K562 (cell line): ENCODE data around the gene UMODL1. TPM values are rescaled to one million over a fixed set of nuclear protein-coding genes. Genes with fewer than 3 reads are reported as not detected.

Experiments
- ATAC-seq: fragments of 200-7000 bp; cut with Tn5 transposase; 3 replicates; pipeline ENCODE4 v1.9.1; 2020; ENCODE audit warnings: moderate library complexity
- BruUV-seq: library from RNA; stranded (reverse); fragments of 400-500 nt; replicated peaks from 2 replicates; lab custom pipeline; 2021; lab: Mats Ljungman, UMichigan
- CTCF ChIA-PET: fragments of 300-600 bp; formaldehyde crosslinking; extraction: SDS; loops from one replicate; lab custom pipeline; 2021; ENCODE audit warnings: low intra/inter-chr PET ratio; lab: Yijun Ruan, JAX
- POLR2A ChIA-PET: fragments of 300-600, 350-650 bp; sonication (Branson Sonifier 250); formaldehyde crosslinking; extraction: SDS; loops from one replicate; lab custom pipeline; 2021; ENCODE audit warnings: antibody characterized with exemption, inconsistent platforms; lab: Yijun Ruan, JAX
- DNase-seq, 4 experiments: peaks; one replicate each; pipeline versions ENCODE4 v3.0.0 to v3.0.0-alpha.2; 2011 to 2018; ENCODE audit warnings: low spot score in 3 of 4, mixed read lengths in 3 of 4; ENCODE audit errors: extremely low read depth in 1 of 4
- FAIRE-seq: peaks from 2 replicates; lab custom pipeline; 2011; peaks lifted over from hg19 to GRCh38; lab: Jason Lieb, UNC
- H2AFZ ChIP-seq: 2 replicates; pipeline ENCODE4 v1.6.0; 2011; ENCODE audit warnings: low read depth, low read length, control low read depth, inconsistent platforms
- H3K27ac ChIP-seq: fragments of 200-600 bp; 3 replicates; pipeline ENCODE4 v1.8.0; 2011; ENCODE audit warnings: low read depth, mild to moderate bottlenecking, control low read depth, inconsistent platforms, low read length, moderate library complexity, mixed read lengths; ENCODE audit errors: extremely low read depth
- H3K27me3 ChIP-seq, 2 experiments: fragments of 300-600 bp in 1 of 2; 2 replicates in 1 of 2; 3 replicates in 1 of 2; pipeline versions ENCODE4 v1.6.0 to v1.8.0; 2011; ENCODE audit warnings: inconsistent platforms in 2 of 2, low read length in 2 of 2, mild to moderate bottlenecking in 1 of 2, mixed read lengths in 1 of 2, moderate library complexity in 1 of 2; ENCODE audit not compliant: control insufficient read depth in 2 of 2, insufficient read depth in 2 of 2
- H3K36me3 ChIP-seq: fragments of 300-600 bp; 3 replicates; pipeline ENCODE4 v1.8.0; 2011; ENCODE audit warnings: mild to moderate bottlenecking, low read length, inconsistent platforms; ENCODE audit not compliant: control insufficient read depth, insufficient read depth
- H3K4me1 ChIP-seq, 2 experiments: fragments of 200-600 bp in 1 of 2; replicated peaks in 1 of 2; 2 replicates in 1 of 2; 3 replicates in 1 of 2; pipeline versions ENCODE4 v1.5.1 to v1.8.0; 2011; ENCODE audit warnings: inconsistent platforms in 2 of 2, low read length in 2 of 2, mild to moderate bottlenecking in 1 of 2, mixed read lengths in 1 of 2, moderate library complexity in 1 of 2; ENCODE audit not compliant: control insufficient read depth in 2 of 2, insufficient read depth in 2 of 2
- H3K4me2 ChIP-seq: 2 replicates; pipeline ENCODE4 v1.6.1; 2011; ENCODE audit warnings: low read length, control low read depth, inconsistent platforms, mixed read lengths; ENCODE audit not compliant: insufficient read depth
- H3K4me3 ChIP-seq: fragments of 200-600 bp; sonication (generic), shearing (Covaris generic); 2 replicates; pipeline ENCODE4 v1.5.1; 2016; ENCODE audit warnings: control low read depth, inconsistent platforms
- H3K79me2 ChIP-seq: fragments of 200-600 bp; 3 replicates; pipeline ENCODE4 v1.8.0; 2011; ENCODE audit warnings: low read length, inconsistent platforms; ENCODE audit not compliant: control insufficient read depth, insufficient read depth
- H3K9ac ChIP-seq, 2 experiments: 2 replicates each; pipeline versions ENCODE4 v1.6.0 to v1.6.1; 2011; ENCODE audit warnings: low read depth in 2 of 2, low read length in 2 of 2, control low read depth in 1 of 2, inconsistent platforms in 1 of 2, mild to moderate bottlenecking in 1 of 2, mixed read lengths in 1 of 2; ENCODE audit not compliant: insufficient read depth in 1 of 2
- H3K9me1 ChIP-seq: one replicate; pipeline ENCODE4 v1.6.0; 2011; ENCODE audit warnings: inconsistent platforms, mild to moderate bottlenecking, low read length, moderate library complexity; ENCODE audit not compliant: control insufficient read depth, insufficient read depth
- H3K9me3 ChIP-seq: replicated peaks from 2 replicates; pipeline ENCODE4 v1.5.1; 2011; ENCODE audit warnings: low read depth, low read length, inconsistent platforms; ENCODE audit not compliant: control insufficient read depth, insufficient read depth
- H4K20me1 ChIP-seq: replicated peaks from 2 replicates; pipeline ENCODE4 v1.6.1; 2011; ENCODE audit warnings: low read length, inconsistent platforms, mixed read lengths; ENCODE audit not compliant: control insufficient read depth, insufficient read depth
- ZNF589 ChIP-seq: fragments of 200-800 bp; sonication (Bioruptor generic); IDR thresholded peaks from 2 replicates; pipeline ENCODE4 v1.6.1; 2016; ENCODE audit warnings: low read depth, missing genetic modification characterization, missing compliant biosample characterization
- WGBS: fragments of 100-300 bp; shearing (Covaris generic); methylation state at CpG from one replicate; pipeline ENCODE4 v1.1.6; 2016; ENCODE audit warnings: low coverage, mixed read lengths; ENCODE audit not compliant: insufficient coverage; ENCODE audit errors: missing lambda C conversion rate; 5-methylcytosine and 5-hydroxymethylcytosine counted together
- in situ Hi-C: fragments of 300-500 bp; cut with MboI; formaldehyde crosslinking; loops from 4 replicates; pipeline ENCODE4 v1.15.0; 2018; ENCODE audit warnings: inconsistent platforms, mixed read lengths
- intact Hi-C: fragments of 100-400 bp; cut with micrococcal nuclease; formaldehyde crosslinking; loops from 2 replicates; pipeline ENCODE4 v1.14.2; 2022
- polyA plus RNA-seq, 8 experiments: library from polyadenylated mRNA; depleted of rRNA in 4 of 8; stranded (reverse) in 5 of 8; unstranded in 3 of 8; fragments of >200 nt; fragmentation: Nextera tagmentation in 2 of 8; fragmentation: Illumina TruSeq in 1 of 8; extraction: Ambion mirVana in 2 of 8; extraction: Trizol in 1 of 8; gene quantifications; 2 replicates each; pipeline versions ENCODE4 v1.2.1 to v1.2.3, GENCODE V29; 2011 to 2014; ENCODE audit warnings: inconsistent platforms in 1 of 8, missing spikeins in 1 of 8
- total RNA-seq, 7 experiments: library from RNA; depleted of rRNA in 6 of 7; stranded (reverse); fragments of >200 nt in 6 of 7; fragmentation: Illumina TruSeq in 2 of 7; extraction: Trizol in 2 of 7; gene quantifications; 2 replicates each; pipeline versions ENCODE4 v1.2.1 to v1.2.3, GENCODE V29; 2011 to 2021; ENCODE audit warnings: low replicate concordance in 1 of 7
- TF ChIP-seq, protein P1 (sequence below), 3 experiments: IDR thresholded peaks in 2 of 3; conservative IDR thresholded peaks in 1 of 3; 2 replicates each; pipeline ENCODE4 v1.5.1; 2011 to 2012; ENCODE audit warnings: low read length in 3 of 3, mild to moderate bottlenecking in 3 of 3, control low read depth in 2 of 3, improper control_type of control experiment in 1 of 3, inconsistent platforms in 1 of 3, low read depth in 1 of 3, mixed read lengths in 1 of 3, moderate library complexity in 1 of 3; ENCODE audit not compliant: insufficient read depth in 2 of 3
- TF ChIP-seq, protein P2 (sequence below): fragments of 450-650 bp; formaldehyde crosslinking; IDR thresholded peaks from 2 replicates; pipeline ENCODE4 v1.4.0; 2022; ENCODE audit warnings: missing genetic modification characterization
- TF ChIP-seq, protein P3 (sequence below): sonication (generic); formaldehyde crosslinking; IDR thresholded peaks from 2 replicates; pipeline ENCODE4 v1.8.1; 2023; ENCODE audit warnings: mild to moderate bottlenecking, missing genetic modification reagents

Gene UMODL1
- total and polyA plus RNA-seq, 9 of the 15 experiments (the other 6 are each of a cell fraction or from before 2014, with no cell fraction given): not detected

DNA sequence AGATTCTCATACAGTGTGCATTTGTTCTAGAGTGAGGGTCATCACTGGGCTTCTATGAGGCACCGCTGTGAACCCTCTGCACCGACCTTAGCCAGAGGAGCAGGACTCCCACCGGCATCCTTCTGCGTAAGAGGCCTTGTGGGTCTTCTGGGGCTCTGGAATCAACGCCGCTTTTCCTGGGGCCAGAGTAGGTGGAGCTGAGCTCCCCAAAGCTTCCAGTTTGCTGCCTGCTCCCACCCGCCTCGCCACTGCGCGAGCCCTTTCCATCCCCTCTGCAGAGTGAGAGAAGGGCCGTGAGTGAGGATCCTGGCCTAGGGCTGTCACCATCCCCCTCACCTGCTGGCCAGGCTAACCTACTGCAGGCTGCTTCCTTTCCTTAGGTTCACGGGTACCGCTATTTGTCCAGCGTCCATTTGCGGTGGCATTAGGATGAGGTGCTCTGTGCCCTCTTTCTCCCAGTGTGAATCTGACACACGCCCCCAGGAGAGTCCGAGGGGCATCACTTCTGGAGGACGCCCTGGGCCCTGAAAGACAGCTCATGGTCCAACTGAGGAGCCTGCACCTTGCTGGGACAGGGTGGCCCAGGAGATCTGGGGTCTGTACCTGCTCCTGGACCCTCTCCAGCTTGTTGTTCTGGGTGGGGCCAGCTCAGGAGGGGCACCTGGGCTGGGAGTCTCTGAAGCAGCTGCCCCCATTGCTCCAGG, 36.2 kb downstream of the UMODL1 start:
- intact Hi-C loops (no loop called here), in situ Hi-C loops (no loop called here)
- Histone ChIP-seq H2AFZ (no peak overlapping the region), H3K36me3 (no peaks in the 10 kb centered on the region), H3K27ac (no peak overlapping the region), H3K79me2 (no peaks in the 10 kb centered on the region), H3K4me1 (peaks cover 0 to 20% of the 10 kb centered on the region in 2 experiments; a peak in 2 of 5 replicates), H3K4me3 (no peak overlapping the region), H4K20me1 (peaks cover 50% of the 10 kb centered on the region), H3K9me1 (peaks cover 4% of the 10 kb centered on the region), H3K9ac (no peak overlapping the region), H3K9me3 (no peaks in the 10 kb centered on the region), H3K4me2 (no peak overlapping the region), H3K27me3 (peaks cover 71 to 91% of the 10 kb centered on the region in 2 experiments)
- ChIA-PET POLR2A (interaction anchor here (0.7 kb wide), 1 partner anchor 358 kb away, joined by 5 read pairs; no protein-coding TSS in a partner anchor), CTCF (no interaction called here)
- peak in 3 of 4 experiments; percentile 47 to 52 (median 50) for DNase-seq
- WGBS: 8% methylated on average over 18 of the region's 18 CpGs
- FAIRE-seq: no peak
- BruUV-seq: no TSS peak
- peak; percentile 61 for ATAC-seq
- TF ChIP-seq, protein P1, sequence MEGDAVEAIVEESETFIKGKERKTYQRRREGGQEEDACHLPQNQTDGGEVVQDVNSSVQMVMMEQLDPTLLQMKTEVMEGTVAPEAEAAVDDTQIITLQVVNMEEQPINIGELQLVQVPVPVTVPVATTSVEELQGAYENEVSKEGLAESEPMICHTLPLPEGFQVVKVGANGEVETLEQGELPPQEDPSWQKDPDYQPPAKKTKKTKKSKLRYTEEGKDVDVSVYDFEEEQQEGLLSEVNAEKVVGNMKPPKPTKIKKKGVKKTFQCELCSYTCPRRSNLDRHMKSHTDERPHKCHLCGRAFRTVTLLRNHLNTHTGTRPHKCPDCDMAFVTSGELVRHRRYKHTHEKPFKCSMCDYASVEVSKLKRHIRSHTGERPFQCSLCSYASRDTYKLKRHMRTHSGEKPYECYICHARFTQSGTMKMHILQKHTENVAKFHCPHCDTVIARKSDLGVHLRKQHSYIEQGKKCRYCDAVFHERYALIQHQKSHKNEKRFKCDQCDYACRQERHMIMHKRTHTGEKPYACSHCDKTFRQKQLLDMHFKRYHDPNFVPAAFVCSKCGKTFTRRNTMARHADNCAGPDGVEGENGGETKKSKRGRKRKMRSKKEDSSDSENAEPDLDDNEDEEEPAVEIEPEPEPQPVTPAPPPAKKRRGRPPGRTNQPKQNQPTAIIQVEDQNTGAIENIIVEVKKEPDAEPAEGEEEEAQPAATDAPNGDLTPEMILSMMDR (IDR thresholded peaks at IDR 0.05 in 2 of 3, conservative IDR thresholded peaks at IDR 0.05 in 1 of 3; ENCODE audit: insufficient read depth in 2 of 3, low read depth in 1 of 3, low read length in 3 of 3): peak in 1 of 3 experiments; percentile 26; a peak in 1 of 6 replicates
- TF ChIP-seq, protein P2, sequence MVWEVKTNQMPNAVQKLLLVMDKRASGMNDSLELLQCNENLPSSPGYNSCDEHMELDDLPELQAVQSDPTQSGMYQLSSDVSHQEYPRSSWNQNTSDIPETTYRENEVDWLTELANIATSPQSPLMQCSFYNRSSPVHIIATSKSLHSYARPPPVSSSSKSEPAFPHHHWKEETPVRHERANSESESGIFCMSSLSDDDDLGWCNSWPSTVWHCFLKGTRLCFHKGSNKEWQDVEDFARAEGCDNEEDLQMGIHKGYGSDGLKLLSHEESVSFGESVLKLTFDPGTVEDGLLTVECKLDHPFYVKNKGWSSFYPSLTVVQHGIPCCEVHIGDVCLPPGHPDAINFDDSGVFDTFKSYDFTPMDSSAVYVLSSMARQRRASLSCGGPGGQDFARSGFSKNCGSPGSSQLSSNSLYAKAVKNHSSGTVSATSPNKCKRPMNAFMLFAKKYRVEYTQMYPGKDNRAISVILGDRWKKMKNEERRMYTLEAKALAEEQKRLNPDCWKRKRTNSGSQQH (CRISPR knock-in tag): no peak
- TF ChIP-seq, protein P3, sequence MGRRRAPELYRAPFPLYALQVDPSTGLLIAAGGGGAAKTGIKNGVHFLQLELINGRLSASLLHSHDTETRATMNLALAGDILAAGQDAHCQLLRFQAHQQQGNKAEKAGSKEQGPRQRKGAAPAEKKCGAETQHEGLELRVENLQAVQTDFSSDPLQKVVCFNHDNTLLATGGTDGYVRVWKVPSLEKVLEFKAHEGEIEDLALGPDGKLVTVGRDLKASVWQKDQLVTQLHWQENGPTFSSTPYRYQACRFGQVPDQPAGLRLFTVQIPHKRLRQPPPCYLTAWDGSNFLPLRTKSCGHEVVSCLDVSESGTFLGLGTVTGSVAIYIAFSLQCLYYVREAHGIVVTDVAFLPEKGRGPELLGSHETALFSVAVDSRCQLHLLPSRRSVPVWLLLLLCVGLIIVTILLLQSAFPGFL (CRISPR knock-in tag): no peak
- TF ChIP-seq ZNF589: no peak
